Lung (tissue), 12 donors: ENCODE measurements around the gene RRP15. TPM values are rescaled to one million over a fixed set of nuclear protein-coding genes. Genes with fewer than 3 reads are reported as not detected.

Experiments
- ATAC-seq: fragments of 200-7000 bp; cut with Tn5 transposase; one replicate; pipeline ENCODE4 v1.9.1; 2020; ENCODE audit warnings: moderate number of reproducible peaks; ENCODE audit not compliant: insufficient read depth, low FRiP score
- DNase-seq, 3 donors: peaks; one replicate each; pipeline ENCODE4 v3.0.0-alpha.2; 2013 to 2017
- H3K27ac ChIP-seq, 2 donors: one replicate each; pipeline ENCODE4 v1.5.1; 2013; ENCODE audit warnings: mild to moderate bottlenecking in 2 of 2, moderate library complexity in 2 of 2, control low read depth in 1 of 2, inconsistent platforms in 1 of 2, low read depth in 1 of 2, low read length in 1 of 2
- H3K27me3 ChIP-seq, 3 donors: one replicate each; pipeline ENCODE4 v1.5.1; 2013; ENCODE audit warnings: low read length in 2 of 3; ENCODE audit not compliant: control insufficient read depth in 3 of 3, insufficient read depth in 3 of 3
- H3K36me3 ChIP-seq, 4 donors: one replicate each; pipeline ENCODE4 v1.5.1; 2013; ENCODE audit warnings: low read length in 4 of 4, mild to moderate bottlenecking in 1 of 4, moderate library complexity in 1 of 4; ENCODE audit not compliant: control insufficient read depth in 4 of 4, insufficient read depth in 4 of 4
- H3K4me1 ChIP-seq, 5 donors: one replicate each; pipeline ENCODE4 v1.5.1; 2013; ENCODE audit warnings: low read length in 5 of 5, mild to moderate bottlenecking in 2 of 5, moderate library complexity in 1 of 5; ENCODE audit not compliant: control insufficient read depth in 5 of 5, insufficient read depth in 5 of 5
- H3K4me3 ChIP-seq: one replicate; pipeline ENCODE4 v1.5.1; 2013; ENCODE audit warnings: mild to moderate bottlenecking, control low read depth, moderate library complexity
- H3K9ac ChIP-seq, 2 donors: one replicate each; pipeline ENCODE4 v1.5.1; 2013; ENCODE audit warnings: low read length in 2 of 2, control low read depth in 1 of 2; ENCODE audit not compliant: insufficient read depth in 1 of 2
- H3K9me3 ChIP-seq, 4 donors: one replicate each; pipeline ENCODE4 v1.5.1; 2013; ENCODE audit warnings: low read length in 3 of 4, mild to moderate bottlenecking in 1 of 4, moderate library complexity in 1 of 4; ENCODE audit not compliant: control insufficient read depth in 4 of 4, insufficient read depth in 3 of 4
- CTCF ChIP-seq: IDR thresholded peaks from 2 replicates; pipeline ENCODE4 v1.5.1; 2012; ENCODE audit warnings: mild to moderate bottlenecking; ENCODE audit errors: control extremely low read depth, extremely low read depth
- WGBS, 2 donors: extraction: QIAGEN DNeasy Blood & Tissue Kit; methylation state at CpG; one replicate each; pipeline ENCODE4 v1.1.7; 2013; 5-methylcytosine and 5-hydroxymethylcytosine counted together
- polyA plus RNA-seq, 2 donors: library from polyadenylated mRNA; stranded (reverse); fragments of 200-250 nt; gene quantifications; one replicate each; pipeline ENCODE4 v1.2.1, GENCODE V29; 2013
- total RNA-seq, 2 donors: library from RNA; depleted of rRNA in 1 of 2; stranded (reverse); fragments of >200 nt in 1 of 2; gene quantifications; one replicate each; pipeline ENCODE4 v1.2.1, GENCODE V29; 2014 to 2021
- donor health status: control.
- donor health status: control.
- donor health status: Bipolar disorder and iron deficiency.
- donor health status: healthy.
- donor health status: DM: yes; HTN: yes; CAD: no.

RRP15 gene
- total and polyA plus RNA-seq, 4 donors, result 3.5 to 17.1 (median 8.2) TPM

- Histone ChIP-seq H3K27me3 (no peaks in the 10 kb centered on the region), H3K4me1 (no peaks in the 10 kb centered on the region), H3K9ac (no peak overlapping the region), H3K9me3 (peaks cover 0 to 2% (median 0%) of the 10 kb centered on the region in 4 donors), H3K36me3 (no peaks in the 10 kb centered on the region), H3K27ac (no peak overlapping the region), H3K4me3 (no peak overlapping the region)
- 67 to 85% methylated on average over 6 of the region's 6 CpGs for WGBS, 2 donors
- ATAC-seq (no peak), DNase-seq (no peak)
- no peak for TF ChIP-seq CTCF
These were observed 35.6 kb upstream of the RRP15 start for GRCh38 chr1:218249338-218250140.

GRCh38 chr1:218250492-218250891, 34.6 kb upstream of the RRP15 start:
- no peaks in the 10 kb centered on the region for H3K27me3 ChIP-seq
- no peak overlapping the region for H3K27ac ChIP-seq
- no peak overlapping the region for H3K4me3 ChIP-seq
- DNase-seq (no peak), ATAC-seq (no peak)
- no peaks in the 10 kb centered on the region for H3K4me1 ChIP-seq
- 81 to 85% methylated on average over 4 of the region's 4 CpGs for WGBS, 2 donors
- H3K9me3 ChIP-seq, result peaks cover 0 to 2% (median 0%) of the 10 kb centered on the region in 4 donors
- no peak for TF ChIP-seq CTCF
- H3K9ac ChIP-seq, result no peak overlapping the region
- no peaks in the 10 kb centered on the region for H3K36me3 ChIP-seq

GRCh38 chr1:218254296-218254946, 30.7 kb upstream of the RRP15 start:
- WGBS, 2 donors, result 67 to 71% methylated on average over 8 of the region's 8 CpGs
- no peak for DNase-seq

More at GRCh38 chr1:218254296-218254946, 30.7 kb upstream of the RRP15 start:
- no peaks in the 10 kb centered on the region for H3K36me3 ChIP-seq
- H3K4me1 ChIP-seq, result no peaks in the 10 kb centered on the region
- no peak overlapping the region for H3K4me3 ChIP-seq
- H3K9ac ChIP-seq, result no peak overlapping the region
- no peak overlapping the region for H3K27ac ChIP-seq
- H3K27me3 ChIP-seq, result no peaks in the 10 kb centered on the region
- no peak for ATAC-seq
- peaks cover 0 to 3% (median 0%) of the 10 kb centered on the region in 4 donors for H3K9me3 ChIP-seq
- no peak for TF ChIP-seq CTCF
